Measurements from ENCODE around the gene UPK1A.

UPK1A gene

GRCh38 chr19:35666251-35666913 lies at the start of gene UPK1A:
TSS of gene UPK1A (plus strand) at chr19:35666517. CDS start at chr19:35666813, 296 bp downstream.
- no peak for DNase-seq

DNA sequence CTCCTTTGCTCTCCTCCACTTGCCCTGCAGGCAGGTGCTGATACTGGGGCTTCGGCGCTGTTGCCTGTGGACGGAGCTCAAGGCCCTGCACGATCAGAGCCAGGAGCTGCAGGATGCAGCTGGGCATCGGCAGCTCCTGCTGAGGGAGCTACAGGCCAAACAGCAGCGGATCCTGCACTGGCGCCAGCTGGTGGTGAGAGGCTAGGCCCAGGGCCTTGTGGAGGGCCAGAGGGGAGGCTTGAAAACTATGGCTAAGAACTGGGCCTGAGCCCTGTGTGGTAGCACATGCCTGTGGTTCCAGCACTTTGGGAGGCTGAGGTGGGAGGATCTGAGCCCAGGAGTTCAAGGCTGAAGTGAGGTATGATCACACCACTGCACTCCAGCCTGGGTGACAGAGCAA lies 47.5 kb upstream of the UPK1A start:
- no peak for DNase-seq

DNA sequence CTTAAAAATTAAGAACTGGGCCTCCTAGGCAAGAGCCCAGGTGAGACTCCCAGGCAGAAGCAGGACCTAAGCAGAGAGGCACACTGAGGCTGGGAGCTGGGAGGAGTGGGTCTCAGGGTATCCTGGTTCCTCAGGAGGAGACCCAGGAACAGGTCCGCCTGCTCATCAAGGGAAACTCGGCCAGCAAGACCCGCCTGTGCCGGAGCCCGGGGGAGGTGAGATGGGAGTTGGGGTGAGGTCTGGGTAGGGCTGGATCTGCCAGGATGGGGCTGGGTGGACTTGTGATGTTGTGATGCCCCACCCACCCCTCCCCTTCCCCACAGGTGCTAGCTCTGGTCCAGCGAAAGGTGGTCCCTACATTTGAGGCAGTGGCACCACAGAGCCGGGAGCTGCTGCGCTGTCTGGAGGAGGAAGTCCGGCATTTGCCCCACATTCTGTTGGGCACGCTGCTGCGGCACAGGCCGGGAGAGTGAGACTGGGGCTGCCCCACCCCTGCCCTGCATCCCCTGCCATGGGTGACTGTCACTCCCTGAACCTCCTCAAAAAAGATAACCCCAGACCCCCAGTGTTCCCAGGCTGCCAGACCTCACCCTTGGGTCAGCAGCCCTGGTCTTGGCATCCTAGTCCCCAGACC lies 46.9 kb upstream of the UPK1A start:
- no peak for DNase-seq

- no peak for DNase-seq
Observed at GRCh38 chr19:35620001-35620400, 46.3 kb upstream of the UPK1A start.

GRCh38 chr19:35621708-35622107 lies 44.6 kb upstream of the UPK1A start:
- no peak for DNase-seq

DNA sequence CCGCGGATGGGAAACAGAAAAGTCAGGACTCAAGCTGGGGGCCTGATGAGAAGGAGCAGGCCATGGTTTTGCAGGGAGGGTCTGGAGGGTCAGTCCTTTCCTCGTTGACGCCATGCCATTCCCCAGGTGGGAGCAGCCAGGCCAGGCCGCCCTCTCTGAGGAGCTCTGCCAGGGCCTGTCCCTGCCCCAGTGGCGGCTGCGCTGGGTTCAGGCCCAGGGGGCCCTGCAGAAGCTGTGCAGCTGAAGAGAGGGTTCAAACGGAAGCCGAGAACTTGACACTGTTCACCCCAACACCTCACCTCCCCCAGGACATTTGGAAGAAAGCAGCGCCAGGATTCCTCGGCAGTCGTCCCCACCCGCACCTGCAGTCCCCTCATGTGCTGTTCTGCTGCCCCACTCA lies 43.6 kb upstream of the UPK1A start:
- DNase-seq = no peak

DNA sequence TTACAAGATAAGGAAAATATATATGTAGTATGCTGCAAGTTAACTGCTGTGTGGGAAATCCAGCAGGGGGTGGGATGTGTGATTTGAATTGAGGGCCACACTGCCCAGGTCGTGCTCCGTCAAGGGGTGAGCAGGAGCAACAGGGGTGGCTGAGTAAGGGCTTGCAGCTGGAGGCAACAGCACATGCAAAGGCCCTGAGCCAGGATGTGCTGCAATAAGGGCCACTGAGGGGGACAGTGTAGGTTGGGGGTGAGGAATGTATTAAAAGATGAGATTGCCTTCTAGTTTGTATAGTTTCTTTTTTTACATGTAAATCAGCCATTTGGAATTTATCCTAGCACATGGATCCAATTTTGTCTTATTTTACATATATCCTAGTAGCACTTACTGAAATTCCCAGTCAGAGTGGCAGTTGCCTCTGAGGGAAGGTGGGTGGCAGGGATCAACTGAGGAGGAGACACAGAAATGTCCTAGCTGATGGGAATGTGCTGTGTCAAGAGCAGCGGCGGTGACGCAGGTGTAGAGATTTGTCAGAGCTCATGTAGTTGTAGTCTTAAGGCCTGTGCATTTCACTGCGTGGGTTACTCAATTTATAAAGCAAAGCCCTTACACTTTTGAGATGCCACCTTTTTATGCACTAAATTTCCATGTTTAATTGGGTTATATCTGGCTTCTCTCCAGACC lies 42.8 kb upstream of the UPK1A start:
- DNase-seq = no peak

DNA sequence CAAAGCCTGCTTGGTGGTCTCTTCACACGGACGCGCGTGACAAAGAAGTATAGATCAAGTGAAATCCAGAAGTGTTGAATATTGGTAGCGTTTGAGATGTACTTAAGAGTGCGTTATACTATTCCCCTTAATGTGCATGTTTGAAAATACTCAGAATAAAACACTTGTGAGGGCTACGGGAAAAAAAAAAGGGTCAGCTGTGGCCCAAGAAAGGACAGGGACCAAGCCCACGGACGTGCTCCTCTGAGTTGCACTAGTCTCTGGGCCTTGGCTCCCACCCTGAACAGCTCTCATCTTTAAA lies 38.1 kb upstream of the UPK1A start:
- no peak for DNase-seq

- peak; percentile 95 to 96 for DNase-seq
Observed at GRCh38 chr19:35628565-35629331, 37.6 kb upstream of the UPK1A start, which contains the start of gene RBM42. TSS of gene RBM42 (plus strand) at chr19:35629036. CDS start at chr19:35629154, 118 bp downstream.

GRCh38 chr19:35629332-35629633 lies 37.0 kb upstream of the UPK1A start:
- no peak for DNase-seq

- no peak for DNase-seq
Observed at GRCh38 chr19:35633727-35634440, 32.4 kb upstream of the UPK1A start.

DNA sequence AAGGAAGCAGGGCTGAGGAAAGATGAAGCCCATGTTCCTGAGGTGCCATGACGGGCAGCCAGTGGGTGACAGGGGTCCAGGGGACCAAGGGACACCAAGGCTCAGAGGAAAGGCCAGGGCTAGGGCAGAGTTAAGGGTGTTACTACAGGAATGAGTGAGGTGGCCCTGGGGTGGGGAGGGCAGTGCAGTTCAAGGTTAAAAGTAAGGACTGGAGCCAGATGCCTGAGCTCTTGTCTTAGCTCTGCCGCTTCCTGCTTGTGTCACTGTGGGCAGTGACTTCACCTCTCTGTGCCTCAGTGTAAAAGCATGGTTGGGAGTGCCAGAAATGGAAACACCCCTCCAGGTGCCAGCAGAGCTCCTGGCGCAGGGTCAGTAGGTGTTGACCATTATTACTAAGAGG lies 29.7 kb upstream of the UPK1A start:
- DNase-seq = no peak

DNA sequence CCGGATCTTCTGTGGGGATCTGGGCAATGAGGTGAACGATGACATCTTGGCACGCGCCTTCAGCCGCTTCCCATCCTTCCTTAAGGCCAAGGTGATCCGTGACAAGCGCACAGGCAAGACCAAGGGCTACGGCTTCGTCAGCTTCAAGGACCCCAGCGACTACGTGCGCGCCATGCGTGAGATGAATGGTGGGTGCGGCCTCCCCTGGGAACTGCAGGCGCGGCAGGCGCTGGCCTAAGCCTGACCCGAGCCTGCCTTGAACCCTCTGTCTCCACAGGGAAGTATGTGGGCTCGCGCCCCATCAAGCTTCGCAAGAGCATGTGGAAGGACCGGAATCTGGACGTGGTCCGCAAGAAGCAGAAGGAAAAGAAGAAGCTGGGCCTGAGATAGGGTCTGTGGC lies 29.2 kb upstream of the UPK1A start:
- no peak for DNase-seq

DNA sequence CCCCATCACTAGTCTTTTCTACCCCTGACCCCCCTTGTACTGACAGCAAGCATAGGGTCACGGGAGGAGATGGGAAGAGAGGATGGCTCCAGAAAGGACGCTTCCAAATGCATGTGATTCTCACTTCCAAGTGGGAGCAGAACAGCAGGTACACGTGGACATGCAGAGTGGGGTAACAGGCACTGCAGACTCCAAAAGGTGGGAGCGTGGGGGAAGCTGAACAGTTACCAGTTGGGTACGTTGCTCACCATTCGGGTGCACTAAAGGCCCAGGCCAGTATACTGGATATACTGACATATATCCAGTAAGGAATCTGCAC lies 27.0 kb upstream of the UPK1A start:
- DNase-seq = no peak

GRCh38 chr19:35639863-35640262 lies 26.5 kb upstream of the UPK1A start:
- DNase-seq = no peak

- DNase-seq = no peak
Observed at GRCh38 chr19:35641515-35642151, 24.7 kb upstream of the UPK1A start, which contains the start of gene ETV2. TSS of gene ETV2 (plus strand) at chr19:35641745. CDS start at chr19:35642461, 716 bp downstream.

- DNase-seq = no peak
Observed at GRCh38 chr19:35642312-35642711, 24.0 kb upstream of the UPK1A start.

DNA sequence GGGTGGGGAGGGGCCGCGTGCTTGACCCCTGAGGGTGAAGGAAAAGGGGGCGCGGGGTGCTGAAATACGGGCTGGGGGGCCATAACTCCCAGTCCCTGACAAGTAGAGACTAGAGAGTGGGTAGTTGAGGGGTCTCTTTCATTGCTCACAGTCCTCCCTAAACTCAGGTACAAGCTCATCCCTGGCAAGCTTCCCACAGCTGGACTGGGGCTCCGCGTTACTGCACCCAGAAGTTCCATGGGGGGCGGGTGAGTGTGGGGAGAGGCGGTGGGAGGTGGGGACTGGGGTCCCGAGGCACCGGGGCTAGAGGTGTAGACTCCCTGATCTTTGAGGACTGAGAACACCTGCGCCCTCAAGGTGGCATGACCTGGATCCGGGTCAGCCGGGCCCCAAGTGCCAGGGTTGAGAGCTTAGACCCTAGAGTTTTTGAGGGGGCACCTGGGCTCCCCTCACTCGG lies 23.5 kb upstream of the UPK1A start:
- no peak for DNase-seq

- peak; percentile 68 to 69 for DNase-seq
Observed at GRCh38 chr19:35643255-35644205, 22.8 kb upstream of the UPK1A start.

DNA sequence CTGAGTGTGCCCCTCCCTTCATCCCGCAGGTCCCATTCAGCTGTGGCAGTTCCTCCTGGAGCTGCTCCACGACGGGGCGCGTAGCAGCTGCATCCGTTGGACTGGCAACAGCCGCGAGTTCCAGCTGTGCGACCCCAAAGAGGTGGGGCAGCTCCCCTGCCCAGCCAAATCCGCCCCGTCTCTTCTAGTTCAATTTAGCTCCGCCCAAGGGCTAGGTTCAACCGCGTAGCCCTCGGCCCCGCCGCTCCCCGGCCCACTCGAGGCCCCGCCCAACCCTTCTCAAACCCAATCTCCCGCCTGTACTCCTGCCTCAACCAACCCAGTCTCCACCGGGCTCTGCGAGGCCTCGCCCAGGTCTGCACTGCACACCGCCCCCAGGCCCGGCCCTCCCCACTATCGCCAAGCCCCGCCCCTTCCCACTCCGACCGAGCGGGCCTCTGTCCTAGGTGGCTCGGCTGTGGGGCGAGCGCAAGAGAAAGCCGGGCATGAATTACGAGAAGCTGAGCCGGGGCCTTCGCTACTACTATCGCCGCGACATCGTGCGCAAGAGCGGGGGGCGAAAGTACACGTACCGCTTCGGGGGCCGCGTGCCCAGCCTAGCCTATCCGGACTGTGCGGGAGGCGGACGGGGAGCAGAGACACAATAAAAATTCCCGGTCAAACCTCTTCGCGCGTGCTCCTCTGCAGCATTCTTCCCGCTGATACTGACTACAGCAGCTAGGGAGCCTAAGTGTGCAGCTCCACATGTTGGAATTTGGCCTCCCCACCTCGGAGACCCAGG lies 21.9 kb upstream of the UPK1A start:
- DNase-seq = peak; percentile 91 to 93

All from activated CD4-positive, alpha-beta T cell treated with anti-CD3 and anti-CD28 coated beads, Interleukin-2, amount 50 U/mL, for 4 hours (primary cell).